H54 (cell line): ENCODE data around the gene SLC24A1.
"Not testable (repeated sequence)": the region's sequence is repeated elsewhere in the genome, so short reads cannot be mapped to it uniquely, and the experiment has no call there.

Source experiments
- DNase-seq: peaks from one replicate; pipeline ENCODE4 v3.0.0; 2011; ENCODE audit warnings: low spot score, mixed read lengths; ENCODE audit not compliant: insufficient read length
- FAIRE-seq: peaks from 3 replicates; lab custom pipeline; 2011; peaks lifted over from hg19 to GRCh38; lab: Jason Lieb, UNC
- POLR2A ChIP-seq: IDR thresholded peaks from 2 replicates; pipeline ENCODE4 v1.6.1; 2011; ENCODE audit warnings: low read depth, mild to moderate bottlenecking, low read length

The SLC24A1 gene

DNA sequence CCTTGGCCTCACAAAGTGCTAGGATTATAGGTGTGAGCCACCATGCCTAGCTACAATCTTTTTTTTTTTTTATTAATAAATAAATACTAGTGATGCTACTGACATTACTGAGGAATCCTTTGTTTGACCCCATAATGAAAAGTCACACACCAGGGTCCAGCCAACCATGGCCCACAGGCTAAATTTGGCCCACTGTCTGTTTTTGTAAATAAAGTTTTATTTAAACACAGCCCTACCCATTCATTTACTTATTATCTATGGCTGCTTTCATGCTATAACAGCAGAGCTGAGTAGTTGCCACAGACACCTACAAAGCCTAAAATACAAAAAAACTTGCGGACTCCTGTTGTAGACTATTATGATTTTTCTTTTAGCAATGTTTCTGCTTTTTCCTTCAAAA is 18.2 kb upstream of the SLC24A1 start:
- DNase-seq (no peak), FAIRE-seq (no peak)
- TF ChIP-seq POLR2A = no peak

DNA sequence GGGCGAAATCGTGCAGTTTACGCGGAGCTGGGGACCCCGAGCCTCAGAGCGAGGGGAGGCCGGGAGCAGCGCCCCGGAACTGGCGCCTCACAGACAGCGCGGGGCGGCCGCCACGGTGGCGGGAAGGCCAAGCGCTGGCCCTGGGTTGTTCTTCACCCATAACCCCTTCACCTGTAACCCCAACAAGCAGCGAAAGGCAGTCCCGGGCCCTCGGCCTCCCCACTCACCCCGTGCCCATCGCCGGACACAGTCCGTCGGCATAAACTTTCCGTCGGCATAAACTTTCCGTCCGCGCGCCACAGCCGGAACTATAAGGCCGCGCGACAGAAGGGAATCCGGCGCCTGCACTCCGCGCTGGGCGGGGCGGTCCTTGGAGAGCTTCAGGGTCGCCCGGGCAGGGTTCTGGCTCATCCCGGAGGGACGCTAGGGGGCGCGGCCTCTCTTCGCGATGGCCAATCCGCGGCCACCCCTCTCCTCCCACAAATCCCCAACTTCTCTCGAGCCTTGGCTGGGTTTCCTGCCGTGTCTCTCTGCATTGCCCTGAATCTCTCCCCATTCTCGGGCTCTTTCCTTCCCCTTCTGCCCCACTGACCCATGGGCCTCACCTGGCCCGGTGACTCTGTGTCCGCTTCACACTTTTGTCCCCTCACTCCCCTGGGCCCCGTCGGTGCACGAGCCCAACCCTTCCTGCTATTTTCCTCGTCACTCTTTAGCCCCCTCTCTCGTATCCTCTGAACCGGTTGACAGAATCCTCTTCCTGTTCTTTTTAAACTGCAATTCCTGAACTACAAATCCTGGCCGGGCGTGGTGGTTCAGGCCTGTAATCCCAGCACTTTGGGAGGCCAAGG is 10.6 kb upstream of the SLC24A1 start, which contains the start of gene INTS14:
Gene INTS14, minus strand, starts transcription at position 261 of the 848 bp plus-strand sequence. CDS start 3,751 bp downstream, outside the sequence.
- TF ChIP-seq POLR2A = peak; percentile 77
- FAIRE-seq = no peak
- DNase-seq = peak; percentile 84

DNA sequence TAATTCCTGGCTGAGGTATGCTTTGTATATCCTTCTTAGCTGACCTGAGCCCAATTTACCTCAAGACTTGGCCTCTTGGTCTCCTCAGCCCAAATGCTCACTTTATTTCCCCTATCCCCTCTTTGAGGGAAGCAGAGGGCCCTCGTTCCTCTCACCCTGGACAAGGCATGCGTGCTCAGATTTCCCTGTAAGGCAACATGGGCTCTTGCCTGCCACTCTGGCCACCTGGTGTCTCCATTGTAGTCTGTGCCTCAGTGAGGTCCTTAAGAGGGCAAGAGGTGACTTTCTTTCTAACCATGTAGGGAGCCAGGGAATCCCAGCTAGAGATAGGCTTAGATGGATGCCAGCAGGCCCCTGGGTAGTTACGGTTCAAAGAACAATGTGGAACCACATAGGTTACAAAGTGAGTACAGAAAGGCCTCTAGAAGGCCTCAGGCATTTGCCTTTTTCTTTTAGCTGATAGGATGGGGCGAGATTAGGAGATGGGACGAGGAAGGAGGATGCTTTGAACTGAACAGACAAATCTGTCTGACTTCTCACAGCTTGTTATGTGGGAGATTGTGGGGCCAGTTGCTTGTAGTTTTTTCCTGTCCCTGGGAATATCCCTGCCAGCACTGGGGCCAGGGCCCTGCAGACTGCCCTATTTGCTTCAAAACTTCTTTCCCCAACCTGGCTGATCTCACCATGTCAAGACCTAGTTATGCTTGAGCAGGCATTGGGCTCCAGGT is 9.7 kb upstream of the SLC24A1 start:
- no peak for FAIRE-seq
- TF ChIP-seq POLR2A = no peak
- DNase-seq = no peak

DNA sequence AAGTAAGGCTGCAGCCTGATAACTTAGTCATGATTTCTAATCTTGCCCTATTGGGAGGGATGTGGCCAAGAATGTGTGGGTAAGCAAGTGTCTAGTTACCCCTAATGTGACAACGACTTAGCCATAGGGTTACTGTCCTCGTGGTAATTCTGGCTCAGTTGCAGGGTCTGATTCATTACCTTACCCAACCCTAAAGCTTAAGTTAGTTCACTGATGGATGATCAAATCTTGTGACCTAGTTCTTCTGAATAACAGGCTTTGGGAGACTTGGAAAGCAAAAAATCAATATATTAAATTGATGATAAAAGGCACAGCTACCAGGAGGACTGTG is 9.2 kb upstream of the SLC24A1 start:
- TF ChIP-seq POLR2A = no peak
- FAIRE-seq (no peak), DNase-seq (no peak)

DNA sequence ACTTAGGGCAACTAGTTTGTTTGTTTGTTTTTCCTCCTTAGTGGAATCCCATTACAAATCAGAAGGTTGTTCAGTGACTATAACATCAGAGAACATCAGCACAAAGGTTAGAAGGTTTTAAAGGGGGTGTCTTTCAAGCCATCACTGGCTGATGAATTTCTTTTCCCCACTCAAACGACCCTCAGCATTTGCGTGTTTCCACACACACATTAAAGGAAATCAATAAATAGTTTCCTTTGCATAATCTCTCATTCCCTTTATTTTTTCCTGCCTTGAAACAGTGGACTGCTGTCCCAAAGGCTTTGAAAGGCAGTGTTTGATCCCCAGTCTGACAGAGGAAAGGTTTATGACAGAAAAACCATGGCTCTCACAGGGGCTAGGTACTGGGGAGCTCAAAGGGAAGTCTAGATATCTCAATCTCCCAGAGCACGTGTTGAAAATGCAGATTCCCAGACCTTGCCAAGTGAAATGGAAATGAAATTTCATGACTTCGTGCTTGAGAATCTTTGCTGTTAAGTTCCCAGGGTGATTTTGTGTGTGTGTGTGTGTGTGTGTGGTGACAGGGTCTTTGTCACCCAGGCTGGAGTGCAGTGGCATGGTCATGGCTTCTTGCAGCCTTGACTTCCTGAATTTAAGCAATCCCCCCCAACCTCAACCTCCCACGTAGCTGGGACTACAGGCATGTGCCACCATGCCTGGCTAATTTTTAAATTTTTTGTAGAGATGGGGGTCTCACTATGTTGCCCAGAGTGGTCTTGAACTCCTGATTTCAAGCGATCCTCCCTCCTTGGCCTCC is 8.6 kb upstream of the SLC24A1 start:
- no peak for TF ChIP-seq POLR2A
- FAIRE-seq (no peak), DNase-seq (no peak)

DNA sequence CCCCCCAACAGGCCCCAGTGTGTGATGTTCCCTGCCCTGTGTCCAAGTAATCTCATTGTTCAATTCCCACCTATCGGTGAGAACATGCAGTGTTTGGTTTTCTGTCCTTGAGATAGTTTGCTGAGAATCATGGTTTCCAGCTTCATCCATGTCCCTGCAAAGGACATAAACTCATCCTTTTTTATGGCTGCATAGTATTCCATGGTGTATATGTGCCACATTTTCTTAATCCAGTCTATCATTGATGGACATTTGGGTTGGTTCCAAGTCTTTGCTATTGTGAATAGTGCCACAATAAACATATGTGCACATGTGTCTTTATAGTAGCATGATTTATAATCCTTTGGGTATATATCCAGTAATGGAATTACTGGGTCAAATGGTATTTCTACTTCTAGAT is 5.9 kb upstream of the SLC24A1 start:
- not testable (repeated sequence) for DNase-seq, FAIRE-seq

DNA sequence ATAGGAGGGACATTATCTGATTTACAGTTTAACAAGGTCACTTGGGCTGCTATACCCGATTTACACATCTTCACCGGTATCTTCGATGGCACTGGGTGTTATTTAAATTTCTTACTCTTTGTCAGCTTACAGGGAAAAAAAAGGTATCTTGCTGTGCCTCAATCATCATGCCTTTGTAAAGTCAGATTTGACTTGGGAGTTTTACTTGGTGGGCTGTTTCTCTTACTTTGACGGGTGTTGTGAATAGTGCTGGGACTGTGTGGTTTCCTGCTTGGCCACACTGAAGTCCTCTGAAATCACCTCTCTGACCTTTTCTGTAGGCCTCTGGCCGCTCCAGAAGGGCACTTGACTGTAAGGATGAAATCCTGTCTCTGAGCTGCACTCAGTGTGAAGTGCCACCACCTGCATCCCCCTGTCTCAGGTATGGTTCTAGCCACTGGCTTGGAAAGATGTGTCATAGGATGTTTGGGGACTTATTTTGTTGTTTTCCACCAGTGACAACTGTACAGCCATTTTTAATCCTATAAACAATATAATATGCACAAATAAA is 3.1 kb upstream of the SLC24A1 start:
- FAIRE-seq (no peak), DNase-seq (no peak)
- no peak for TF ChIP-seq POLR2A

DNA sequence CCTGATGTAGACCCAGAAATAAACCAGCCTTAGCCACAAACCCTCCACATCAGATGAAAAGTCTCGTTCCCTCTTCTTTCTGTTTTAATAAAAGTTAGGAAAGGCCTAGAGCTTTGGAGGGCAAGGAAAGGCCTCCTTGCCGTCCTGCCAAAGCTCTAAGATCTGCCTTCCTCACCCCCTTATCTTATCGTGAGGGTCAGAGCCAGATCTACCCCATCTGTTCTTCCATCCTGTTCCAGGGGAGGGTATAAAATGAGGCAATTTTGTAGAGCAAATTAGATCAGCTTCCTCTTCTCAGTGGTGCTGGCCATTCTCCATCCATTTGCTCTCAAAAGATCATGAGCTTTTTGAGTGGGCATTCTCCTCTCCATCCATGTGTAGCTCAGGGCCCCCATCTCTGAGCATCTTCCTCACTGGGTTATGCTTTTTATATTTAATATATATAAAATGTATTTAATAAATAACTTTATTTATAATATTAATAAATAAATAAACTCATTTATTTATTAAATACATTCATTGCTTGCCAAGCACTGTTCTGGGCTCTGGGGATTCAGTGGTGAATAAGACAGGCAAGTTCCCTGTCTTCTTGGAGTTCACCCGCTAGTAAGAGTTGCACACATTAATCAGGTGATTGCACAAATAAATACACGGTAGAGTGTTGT is 2.0 kb upstream of the SLC24A1 start:
- FAIRE-seq (no peak), DNase-seq (no peak)
- no peak for TF ChIP-seq POLR2A

DNA sequence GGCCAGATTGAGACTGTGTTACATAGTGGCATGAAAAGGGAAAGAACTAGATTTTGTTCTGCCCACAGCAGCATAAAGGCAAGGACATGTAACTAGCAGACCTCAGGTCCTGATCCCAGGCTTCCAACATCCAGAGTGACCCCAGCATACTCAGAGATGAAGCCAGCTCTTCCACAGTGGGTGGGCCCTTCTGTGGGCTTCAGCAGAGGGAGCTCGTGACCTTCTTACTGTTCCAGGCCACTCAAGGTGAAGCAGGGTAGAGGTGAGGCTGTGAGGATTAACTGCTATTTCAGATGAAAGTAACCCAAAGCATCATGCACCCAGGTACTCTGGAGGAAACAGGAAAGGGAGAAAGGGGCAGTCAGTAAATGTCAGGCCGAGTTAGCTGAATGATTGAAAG is 905 bp upstream of the SLC24A1 start:
- TF ChIP-seq POLR2A = no peak
- DNase-seq = no peak
- FAIRE-seq = no peak

DNA sequence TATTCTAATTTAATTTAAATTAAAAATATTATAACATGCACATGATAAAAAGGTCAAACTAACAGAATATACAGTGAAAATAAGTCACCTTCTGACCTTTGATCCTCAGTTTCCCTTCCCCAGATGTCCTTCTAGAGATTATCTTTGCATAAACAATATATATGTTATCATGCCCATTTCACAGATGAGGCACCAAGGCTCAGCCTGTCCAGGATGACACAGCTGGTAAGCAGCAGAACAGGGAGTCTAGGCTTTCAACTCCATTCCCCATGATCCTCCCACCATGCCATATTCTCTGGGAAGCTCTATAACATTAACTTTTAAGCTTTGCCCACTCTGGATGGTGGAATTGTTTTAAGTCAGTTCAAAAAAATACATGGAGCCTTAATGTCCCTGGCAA is 1.4 kb downstream of the SLC24A1 start:
- no peak for TF ChIP-seq POLR2A
- FAIRE-seq = no peak
- DNase-seq = no peak

DNA sequence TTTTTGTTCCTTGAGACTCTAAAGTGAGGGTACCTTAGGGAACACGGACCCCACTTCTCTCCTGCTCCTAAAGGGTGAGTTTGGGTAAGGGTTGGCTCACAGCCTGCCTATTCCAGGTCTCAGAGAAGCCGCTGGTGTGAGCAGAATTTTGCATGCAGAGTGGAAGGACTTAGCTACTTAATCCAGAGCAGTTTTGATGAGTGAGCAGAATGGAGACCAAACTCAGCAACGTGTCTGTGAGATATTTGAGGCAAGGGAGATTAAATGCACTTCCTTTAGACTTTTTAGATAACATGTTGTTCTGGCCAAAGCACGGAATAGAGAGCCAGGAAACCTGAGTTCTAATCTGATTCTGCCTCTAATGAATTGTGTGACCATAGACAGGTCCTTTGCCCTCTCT is 5.1 kb downstream of the SLC24A1 start:
- no peak for FAIRE-seq
- DNase-seq = no peak
- no peak for TF ChIP-seq POLR2A

DNA sequence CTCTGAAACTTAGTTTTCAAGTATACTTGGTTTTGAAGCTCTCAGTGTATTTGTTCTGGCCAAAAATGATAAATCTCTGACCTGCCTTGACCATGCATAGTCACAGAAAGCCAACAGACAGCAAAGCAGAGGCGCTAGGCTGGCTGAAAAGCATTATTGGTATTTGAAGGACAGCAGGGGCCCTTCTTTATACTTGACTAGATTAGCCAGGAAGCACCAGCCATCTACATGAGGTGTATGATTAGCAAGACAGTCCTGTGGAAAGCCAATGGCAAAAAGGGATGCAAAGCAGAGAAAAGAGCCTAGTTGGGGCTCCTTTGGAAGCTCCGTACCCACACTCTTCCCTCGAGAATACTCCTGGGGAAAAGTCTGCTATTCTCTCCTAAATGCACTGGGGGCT is 7.8 kb downstream of the SLC24A1 start:
- no peak for DNase-seq
- no peak for TF ChIP-seq POLR2A
- FAIRE-seq = no peak

DNA sequence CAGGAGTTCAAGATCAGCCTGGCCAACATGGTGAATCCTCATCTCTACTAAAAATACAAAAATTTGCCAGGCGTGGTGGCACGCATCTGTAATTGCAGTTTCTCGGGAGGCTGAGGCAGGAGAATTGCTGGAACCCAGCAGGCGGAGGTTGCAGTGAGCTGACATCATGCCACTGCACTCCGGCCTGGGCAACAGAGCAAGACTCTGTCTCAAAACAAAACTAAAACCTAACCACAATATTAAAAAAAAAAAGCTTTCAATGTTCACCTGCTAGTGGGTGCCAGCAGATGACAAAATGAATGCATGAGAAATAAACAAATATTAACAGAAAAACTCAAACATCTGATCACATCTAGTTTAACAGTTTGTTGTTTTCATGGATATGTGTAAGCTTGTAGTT is 9.0 kb downstream of the SLC24A1 start:
- no peak for FAIRE-seq
- TF ChIP-seq POLR2A = no peak
- no peak for DNase-seq
